ENCODE results near the gene CCL4. TPM values are rescaled to one million over a fixed set of nuclear protein-coding genes. Genes with fewer than 3 reads are reported as not detected.
"Not testable (repeated sequence)": the region's sequence is repeated elsewhere in the genome, so short reads cannot be mapped to it uniquely, and the experiment has no call there.

CCL4 gene
- total RNA-seq, 1 donor from 2014 or later, result not detected

DNA sequence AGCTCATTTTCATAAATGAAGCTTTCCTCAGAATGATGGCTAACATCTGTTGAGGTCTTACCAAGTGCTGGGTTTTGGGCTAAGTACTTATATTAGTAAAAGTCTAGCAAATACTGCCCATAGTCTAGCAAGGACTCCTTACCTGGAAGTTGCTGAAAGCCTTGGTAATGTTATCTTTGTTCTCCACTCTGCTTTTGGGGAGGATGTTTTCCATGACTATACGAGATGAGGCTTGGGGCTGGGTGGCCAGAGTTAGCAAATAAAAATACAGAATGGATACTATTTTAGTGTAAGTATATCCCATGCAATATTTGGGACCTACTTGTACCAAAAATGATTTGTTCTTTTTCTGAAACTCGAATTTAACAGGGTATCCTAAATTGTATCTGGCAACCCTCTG is 31.9 kb upstream of the CCL4 start:
- H3K9me3 Mint-ChIP-seq, result peaks cover 2% of the 10 kb centered on the region
- no peak for DNase-seq (ENCODE audit: low spot score in 2 of 2, unreplicated experiment in 2 of 2)
- H3K36me3 Mint-ChIP-seq, result no peaks in the 10 kb centered on the region
- TF ChIP-seq, protein P1, sequence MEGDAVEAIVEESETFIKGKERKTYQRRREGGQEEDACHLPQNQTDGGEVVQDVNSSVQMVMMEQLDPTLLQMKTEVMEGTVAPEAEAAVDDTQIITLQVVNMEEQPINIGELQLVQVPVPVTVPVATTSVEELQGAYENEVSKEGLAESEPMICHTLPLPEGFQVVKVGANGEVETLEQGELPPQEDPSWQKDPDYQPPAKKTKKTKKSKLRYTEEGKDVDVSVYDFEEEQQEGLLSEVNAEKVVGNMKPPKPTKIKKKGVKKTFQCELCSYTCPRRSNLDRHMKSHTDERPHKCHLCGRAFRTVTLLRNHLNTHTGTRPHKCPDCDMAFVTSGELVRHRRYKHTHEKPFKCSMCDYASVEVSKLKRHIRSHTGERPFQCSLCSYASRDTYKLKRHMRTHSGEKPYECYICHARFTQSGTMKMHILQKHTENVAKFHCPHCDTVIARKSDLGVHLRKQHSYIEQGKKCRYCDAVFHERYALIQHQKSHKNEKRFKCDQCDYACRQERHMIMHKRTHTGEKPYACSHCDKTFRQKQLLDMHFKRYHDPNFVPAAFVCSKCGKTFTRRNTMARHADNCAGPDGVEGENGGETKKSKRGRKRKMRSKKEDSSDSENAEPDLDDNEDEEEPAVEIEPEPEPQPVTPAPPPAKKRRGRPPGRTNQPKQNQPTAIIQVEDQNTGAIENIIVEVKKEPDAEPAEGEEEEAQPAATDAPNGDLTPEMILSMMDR (IDR thresholded peaks at IDR 0.05; ENCODE audit: unreplicated experiment), result no peak
- no peak overlapping the region for H3K27ac Mint-ChIP-seq
- H3K4me1 Mint-ChIP-seq, result no peaks in the 10 kb centered on the region
- H3K4me3 Mint-ChIP-seq, result no peak overlapping the region
- peaks cover 42% of the 10 kb centered on the region for H3K27me3 Mint-ChIP-seq (ENCODE audit: low read depth)

DNA sequence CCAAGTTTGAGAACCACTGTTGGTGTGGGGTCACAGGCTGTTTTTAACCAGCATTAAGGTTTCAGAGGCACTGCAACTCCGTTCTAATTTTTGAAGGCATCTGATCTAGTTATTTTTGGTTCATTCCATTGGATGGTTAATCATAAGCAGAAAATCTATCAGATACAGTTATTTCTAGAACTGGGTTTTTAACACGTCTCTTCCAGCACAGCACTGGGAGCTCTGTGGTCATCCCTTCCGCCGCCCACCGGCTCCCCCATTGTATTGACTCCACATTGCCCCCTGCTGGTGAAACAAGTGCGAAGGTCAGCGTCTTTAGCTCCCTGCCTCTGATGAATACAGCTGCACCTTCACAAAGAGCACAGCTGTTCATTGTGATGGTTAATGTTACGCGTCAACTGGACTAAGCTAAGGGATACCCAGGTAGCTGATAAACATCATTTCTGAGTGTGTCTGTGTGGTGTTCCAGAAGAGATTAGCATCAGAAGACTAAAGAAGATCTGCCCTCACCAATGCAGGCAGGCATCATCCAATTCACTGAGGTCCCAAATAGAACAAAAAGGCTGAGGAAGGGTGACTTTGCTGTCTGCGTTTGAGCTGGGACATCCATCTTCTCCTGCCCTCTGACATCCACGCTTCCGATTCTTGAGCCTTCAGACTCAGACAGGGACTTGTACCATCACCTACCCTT is 31.1 kb upstream of the CCL4 start:
- TF ChIP-seq, protein P1 (IDR thresholded peaks at IDR 0.05; ENCODE audit: unreplicated experiment), result peak; percentile 79
- Mint-ChIP-seq H3K9me3 (peaks cover 4% of the 10 kb centered on the region), H3K27ac (no peak overlapping the region), H3K27me3 (ENCODE audit: low read depth) (peaks cover 47% of the 10 kb centered on the region), H3K4me1 (no peaks in the 10 kb centered on the region), H3K36me3 (no peaks in the 10 kb centered on the region), H3K4me3 (no peak overlapping the region)
- DNase-seq (ENCODE audit: low spot score in 2 of 2, unreplicated experiment in 2 of 2), result peak in 1 of 2 experiments; percentile 57

DNA sequence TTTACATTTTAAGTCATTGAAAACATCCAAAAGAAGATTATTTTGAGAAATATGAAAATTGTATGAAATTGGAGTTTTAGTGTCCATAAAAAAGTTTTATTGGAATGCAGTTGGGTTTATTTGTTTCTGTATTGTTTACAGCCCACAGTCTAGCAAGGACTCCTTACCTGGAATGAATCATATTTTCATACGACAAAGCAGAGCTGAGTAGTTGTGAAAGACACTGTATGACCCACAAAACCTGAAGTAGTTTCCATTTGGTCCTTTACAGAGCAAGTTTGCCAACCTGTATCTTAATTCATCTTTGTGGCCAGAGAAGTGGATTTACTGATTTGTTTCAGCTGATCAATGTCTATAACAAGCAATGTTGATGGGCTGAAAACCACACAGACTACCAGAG is 29.3 kb upstream of the CCL4 start:
- no peaks in the 10 kb centered on the region for H3K36me3 Mint-ChIP-seq
- H3K4me3 Mint-ChIP-seq, result no peak overlapping the region
- no peaks in the 10 kb centered on the region for H3K4me1 Mint-ChIP-seq
- TF ChIP-seq, protein P1 (IDR thresholded peaks at IDR 0.05; ENCODE audit: unreplicated experiment), result no peak
- peaks cover 4% of the 10 kb centered on the region for H3K9me3 Mint-ChIP-seq
- H3K27me3 Mint-ChIP-seq (ENCODE audit: low read depth), result peaks cover 51% of the 10 kb centered on the region
- no peak for DNase-seq (ENCODE audit: low spot score in 2 of 2, unreplicated experiment in 2 of 2)
- H3K27ac Mint-ChIP-seq, result no peak overlapping the region

DNA sequence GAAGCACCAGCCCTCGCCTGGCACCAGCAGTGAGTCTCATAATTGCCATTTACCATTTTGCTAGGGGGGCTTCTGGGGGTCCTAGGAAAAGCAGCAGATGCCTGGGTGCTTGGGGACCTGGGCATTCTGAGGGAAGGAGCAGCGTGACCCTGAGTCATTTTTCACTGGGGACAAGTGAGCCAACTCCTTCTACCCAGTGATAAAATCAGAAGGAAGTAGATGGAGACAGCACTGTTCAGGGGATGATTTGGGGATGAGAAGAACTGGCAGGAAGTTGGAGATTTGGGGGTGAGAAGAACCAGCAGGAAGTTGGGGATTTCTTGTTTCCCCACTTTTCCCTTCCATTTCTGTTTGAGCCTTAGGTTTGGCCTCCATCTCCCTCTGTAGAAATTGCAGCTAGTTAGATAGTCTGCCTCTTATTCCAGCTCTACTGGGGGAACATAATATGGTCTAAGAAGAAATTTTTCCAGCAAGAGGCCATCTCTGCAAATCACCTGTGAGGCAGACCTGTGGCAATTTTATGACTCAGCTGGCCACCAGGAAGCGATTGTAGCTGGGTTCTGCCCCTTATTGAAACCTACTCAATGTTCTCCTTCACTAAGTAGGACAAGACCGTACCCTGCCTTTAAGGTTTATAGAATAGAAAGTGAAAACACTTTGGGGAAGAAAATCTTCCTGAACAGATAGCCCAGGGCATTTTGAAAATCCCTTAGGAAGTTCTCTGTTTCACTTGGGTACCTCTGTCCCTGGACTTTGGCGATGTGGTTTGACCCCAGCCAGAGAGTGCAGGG is 21.8 kb upstream of the CCL4 start:
- H3K27me3 Mint-ChIP-seq (ENCODE audit: low read depth), result peaks cover 42% of the 10 kb centered on the region
- not testable (repeated sequence) for H3K9me3 Mint-ChIP-seq

DNA sequence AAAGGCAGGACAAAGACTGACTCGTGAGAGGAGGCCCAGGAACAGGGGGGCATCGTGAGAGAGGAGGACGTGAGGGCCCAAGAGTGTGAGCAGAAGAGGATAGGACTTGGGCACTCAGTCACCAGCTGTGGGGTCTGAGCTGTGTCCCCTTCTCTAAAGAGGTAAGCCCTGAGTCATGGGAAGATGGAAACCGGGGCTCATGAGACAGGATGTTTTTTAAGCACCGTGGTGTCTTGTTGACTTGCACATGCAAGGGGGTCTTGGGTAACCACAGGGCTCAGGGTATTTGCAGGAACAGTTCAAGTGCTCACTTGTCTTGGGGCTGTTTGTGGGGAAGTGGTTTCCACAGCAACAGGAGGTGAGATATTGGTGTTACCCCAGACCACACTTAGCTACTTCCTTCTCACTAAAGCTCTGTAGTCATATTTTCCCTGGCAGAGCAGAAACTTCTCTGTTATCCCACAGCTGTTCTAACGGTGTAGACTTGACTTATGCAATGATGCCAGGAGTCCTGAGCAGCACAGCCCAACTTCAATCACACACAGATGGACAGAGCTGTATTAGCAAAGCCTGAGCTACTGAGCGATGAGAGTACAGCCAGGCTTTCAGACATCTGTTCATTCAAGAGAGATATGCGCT is 21.0 kb upstream of the CCL4 start:
- H3K9me3 Mint-ChIP-seq; H3K4me1 Mint-ChIP-seq; DNase-seq (ENCODE audit: low spot score in 2 of 2, unreplicated experiment in 2 of 2); H3K27ac Mint-ChIP-seq; H3K36me3 Mint-ChIP-seq; H3K4me3 Mint-ChIP-seq: not testable (repeated sequence)
- H3K27me3 Mint-ChIP-seq (ENCODE audit: low read depth), result peaks cover 37% of the 10 kb centered on the region

More for the DNA sequence above, 21.8 kb upstream of the CCL4 start:
- not testable (repeated sequence) for H3K27ac Mint-ChIP-seq; H3K4me1 Mint-ChIP-seq; H3K4me3 Mint-ChIP-seq; H3K36me3 Mint-ChIP-seq; DNase-seq (ENCODE audit: low spot score in 2 of 2, unreplicated experiment in 2 of 2)

DNA sequence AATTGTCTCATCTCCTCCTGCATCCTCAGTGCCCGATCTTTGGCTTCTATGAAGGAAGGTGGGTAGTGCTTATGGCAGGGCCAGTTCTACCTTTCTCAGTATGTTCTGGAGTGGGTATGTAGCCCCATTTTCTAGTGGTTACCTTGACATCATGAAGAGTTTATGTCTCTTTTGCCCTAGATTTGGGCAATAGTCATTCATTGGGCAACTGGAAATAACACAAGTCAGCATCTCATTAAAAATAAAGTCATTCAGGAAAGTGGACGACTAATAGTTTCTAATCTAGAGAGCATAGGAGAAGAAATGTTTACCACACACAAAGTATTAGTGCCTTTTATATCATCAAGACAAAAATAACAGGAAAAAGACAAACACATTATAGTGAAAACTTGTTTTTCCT is 19.9 kb upstream of the CCL4 start:
- H3K4me1 Mint-ChIP-seq; H3K4me3 Mint-ChIP-seq; H3K36me3 Mint-ChIP-seq; H3K27ac Mint-ChIP-seq; H3K9me3 Mint-ChIP-seq; DNase-seq (ENCODE audit: low spot score in 2 of 2, unreplicated experiment in 2 of 2): not testable (repeated sequence)
- peaks cover 34% of the 10 kb centered on the region for H3K27me3 Mint-ChIP-seq (ENCODE audit: low read depth)

DNA sequence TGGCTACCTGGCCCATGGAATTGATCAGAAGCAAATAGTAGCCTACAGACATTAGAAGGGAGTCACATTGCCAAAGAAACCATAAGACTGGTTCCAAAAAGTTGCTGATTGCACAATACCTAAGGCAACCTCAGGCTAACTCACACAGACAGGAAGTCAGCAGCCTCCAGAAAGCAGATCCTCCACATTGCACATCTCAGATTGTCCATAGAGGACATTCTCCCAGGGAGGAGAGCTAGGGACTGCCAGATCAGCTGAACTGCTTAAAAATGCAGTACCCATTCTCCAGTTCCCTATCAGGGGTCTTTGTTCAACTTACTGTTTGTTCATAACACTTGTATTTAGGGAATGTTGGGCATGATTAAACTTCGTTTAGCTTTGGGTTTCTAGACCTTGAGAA is 17.9 kb upstream of the CCL4 start:
- Mint-ChIP-seq H3K4me1 (no peaks in the 10 kb centered on the region), H3K9me3 (no peaks in the 10 kb centered on the region), H3K27ac (no peak overlapping the region), H3K27me3 (ENCODE audit: low read depth) (peaks cover 47% of the 10 kb centered on the region), H3K4me3 (no peak overlapping the region), H3K36me3 (no peaks in the 10 kb centered on the region)
- no peak for DNase-seq (ENCODE audit: low spot score in 2 of 2, unreplicated experiment in 2 of 2)
- TF ChIP-seq, protein P1 (IDR thresholded peaks at IDR 0.05; ENCODE audit: unreplicated experiment), result no peak
